HG03025 (cell line): Measurements from ENCODE around the gene SDF4.
"Not testable (repeated sequence)": the region's sequence is repeated elsewhere in the genome, so short reads cannot be mapped to it uniquely, and the experiment has no call there.

Experiments used
- ATAC-seq: cut with Tn5 transposase; IDR thresholded peaks from one replicate; pipeline ENCODE4 v1.9.1; 2021; ENCODE audit warnings: mild to moderate bottlenecking, moderate library complexity; ENCODE audit not compliant: unreplicated experiment, low FRiP score

The SDF4 gene

DNA sequence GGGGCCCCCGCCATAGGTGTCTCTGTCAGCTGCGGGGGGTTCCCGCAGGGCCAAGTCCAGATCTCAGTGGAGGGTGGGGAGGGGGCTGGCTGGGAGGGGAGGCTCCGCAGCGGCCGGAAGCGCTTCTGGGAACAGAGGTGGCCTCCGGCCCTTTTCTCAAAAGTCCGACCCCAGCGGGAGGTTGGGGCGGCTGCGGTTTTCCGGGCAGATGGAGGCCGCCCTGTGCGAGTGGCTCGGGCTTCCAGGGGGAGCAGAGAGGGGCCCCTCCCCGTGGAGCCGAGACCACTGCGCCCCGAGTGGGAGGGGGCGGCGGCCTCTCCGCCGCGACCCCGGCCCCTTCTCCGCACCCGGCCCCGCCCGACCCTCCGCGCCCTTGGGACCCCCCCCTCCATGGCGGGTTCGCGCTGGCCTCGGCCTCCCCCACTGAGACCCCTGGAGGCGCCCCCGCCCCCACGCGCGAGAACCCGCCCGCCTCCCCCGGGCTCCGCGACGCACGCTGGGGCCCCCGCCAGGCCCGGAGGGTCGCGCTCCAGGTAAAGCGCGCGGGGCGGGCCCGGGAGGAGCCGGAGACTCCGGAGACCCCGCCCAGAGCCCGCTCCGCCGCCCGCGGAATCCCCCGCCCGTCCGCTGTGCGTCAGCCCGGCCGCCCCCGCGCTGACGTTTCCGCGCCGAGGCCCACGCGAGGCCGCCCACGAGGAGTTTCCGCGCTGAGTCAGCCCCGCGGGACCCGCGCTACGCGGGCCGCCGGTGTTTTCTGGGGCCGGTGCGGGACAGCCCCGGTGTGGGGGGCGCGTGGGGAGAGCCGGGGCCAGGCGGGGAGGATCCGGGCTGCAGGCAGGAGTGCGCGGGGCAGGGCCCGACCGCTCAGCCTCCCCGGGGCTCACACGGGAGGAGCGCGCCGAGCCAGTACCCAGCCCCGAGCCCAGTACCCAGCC lies 30.7 kb downstream of the SDF4 start:
- no peak for ATAC-seq

DNA sequence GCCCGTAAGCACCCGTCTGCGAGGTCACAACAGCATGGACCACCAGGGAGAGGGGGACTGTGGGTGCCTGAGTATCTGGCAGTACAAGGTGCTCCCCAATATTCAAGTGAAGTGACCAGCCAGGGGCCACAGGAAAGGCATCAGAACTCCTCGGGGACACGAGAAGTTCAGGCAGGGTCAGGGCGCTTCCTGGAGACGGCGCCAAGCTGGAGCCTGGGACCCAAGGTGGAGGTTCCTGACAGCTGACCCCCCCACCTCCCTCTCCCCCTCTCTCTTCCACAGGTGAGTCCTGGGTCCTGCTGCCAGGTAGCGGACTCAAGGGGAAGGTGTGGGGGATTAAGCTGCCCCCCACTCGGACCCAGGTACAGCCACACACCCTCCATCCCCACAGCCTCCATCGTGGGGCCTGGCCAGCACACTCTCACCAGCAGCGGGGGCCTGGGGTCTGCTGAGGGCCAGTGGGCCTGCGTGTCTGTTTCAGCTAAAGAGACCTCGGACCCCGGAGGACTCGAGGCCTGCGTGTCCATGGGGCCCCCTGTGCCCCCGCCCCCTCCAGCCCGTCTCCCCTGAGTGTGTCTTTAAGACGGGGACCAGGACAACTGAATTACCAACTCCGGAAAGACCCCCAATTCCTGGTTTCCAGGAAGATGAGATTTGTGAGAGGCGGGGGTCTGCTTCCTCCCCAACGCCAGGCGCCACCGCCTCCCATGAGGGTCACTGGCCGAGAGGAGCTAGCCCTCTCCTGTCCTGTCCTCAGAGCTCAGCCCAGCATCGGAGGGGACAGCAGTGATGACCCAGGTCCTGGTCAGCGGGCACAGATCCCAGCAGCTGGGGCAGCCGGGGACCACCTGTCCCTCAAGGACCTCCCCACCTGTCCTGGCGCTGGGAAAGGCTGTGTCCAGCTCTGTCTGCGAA lies 31.6 kb downstream of the SDF4 start:
- ATAC-seq, result no peak

DNA sequence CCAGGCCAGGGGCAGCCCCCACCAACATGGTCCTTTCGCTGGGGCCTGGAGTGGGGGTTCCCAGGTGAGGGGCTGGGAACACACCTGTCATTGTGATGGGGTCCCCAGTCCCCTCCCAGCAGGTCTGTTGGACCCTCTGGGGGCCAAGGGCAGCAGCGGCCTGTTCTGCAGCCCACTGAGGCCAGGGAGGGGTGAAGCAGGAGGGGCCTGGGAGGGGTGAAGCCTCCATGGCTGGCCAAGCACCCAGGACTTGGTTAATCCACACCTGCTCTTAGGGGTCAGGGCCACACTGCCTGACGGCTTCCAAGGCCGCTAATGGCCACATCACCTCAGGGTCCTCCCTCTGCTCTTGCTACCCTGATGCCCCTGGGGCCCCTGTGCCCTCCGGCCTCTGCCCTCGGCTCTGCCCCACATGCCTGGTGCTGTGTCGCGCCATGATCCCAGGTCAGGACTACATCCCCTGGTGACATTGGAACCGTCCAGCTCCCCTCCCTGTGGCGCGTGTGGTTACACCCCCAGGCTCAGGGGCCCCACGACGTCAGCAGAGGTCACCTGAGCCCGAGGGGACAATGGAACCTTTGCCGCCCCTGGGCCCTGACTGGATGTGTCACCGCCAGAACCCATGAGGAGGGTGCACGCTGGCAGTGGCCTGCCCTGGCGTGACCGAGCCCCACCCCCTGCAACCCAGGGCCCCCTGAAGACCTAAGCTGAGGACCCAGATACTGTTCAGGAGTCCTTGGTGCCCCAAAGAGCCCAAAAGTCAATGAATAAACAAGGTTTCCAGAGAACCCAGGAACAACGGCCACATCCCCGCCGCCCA lies 32.5 kb downstream of the SDF4 start:
- no peak for ATAC-seq

DNA sequence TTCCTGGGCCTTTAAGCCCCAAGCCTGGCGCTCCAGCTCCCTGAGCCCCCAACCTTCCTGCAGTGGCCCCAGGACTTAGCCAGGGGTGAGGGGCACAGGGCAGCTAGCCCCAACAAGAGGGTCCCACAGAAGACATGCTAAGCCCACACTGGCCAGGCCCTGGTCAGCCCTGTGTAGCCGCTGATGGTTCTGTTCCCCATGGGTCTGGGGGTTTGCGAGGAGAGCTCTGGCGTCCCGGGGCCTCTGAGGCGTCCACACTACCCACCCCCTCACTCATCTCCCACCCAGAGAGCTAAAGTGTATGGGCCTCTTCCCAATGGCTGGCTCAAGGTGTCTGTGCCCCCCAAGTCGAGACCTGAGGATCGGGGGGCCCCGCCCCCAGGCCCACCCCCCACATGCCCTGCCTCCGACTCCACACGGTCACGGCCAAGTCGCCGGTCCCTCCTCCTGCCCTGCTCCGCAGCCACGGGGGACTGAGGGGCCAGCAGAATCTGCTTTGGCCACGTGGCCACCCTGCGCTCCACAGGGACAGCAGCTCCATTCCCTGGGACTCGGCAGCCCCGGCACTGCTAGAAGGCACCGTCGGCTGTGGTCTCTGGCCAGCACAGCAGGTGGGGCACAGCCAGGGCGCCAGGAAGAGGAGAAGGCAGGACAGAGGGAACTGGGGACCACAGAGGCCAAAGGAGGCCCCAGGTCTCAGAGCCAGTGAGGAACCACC lies 33.2 kb downstream of the SDF4 start:
- no peak for ATAC-seq

DNA sequence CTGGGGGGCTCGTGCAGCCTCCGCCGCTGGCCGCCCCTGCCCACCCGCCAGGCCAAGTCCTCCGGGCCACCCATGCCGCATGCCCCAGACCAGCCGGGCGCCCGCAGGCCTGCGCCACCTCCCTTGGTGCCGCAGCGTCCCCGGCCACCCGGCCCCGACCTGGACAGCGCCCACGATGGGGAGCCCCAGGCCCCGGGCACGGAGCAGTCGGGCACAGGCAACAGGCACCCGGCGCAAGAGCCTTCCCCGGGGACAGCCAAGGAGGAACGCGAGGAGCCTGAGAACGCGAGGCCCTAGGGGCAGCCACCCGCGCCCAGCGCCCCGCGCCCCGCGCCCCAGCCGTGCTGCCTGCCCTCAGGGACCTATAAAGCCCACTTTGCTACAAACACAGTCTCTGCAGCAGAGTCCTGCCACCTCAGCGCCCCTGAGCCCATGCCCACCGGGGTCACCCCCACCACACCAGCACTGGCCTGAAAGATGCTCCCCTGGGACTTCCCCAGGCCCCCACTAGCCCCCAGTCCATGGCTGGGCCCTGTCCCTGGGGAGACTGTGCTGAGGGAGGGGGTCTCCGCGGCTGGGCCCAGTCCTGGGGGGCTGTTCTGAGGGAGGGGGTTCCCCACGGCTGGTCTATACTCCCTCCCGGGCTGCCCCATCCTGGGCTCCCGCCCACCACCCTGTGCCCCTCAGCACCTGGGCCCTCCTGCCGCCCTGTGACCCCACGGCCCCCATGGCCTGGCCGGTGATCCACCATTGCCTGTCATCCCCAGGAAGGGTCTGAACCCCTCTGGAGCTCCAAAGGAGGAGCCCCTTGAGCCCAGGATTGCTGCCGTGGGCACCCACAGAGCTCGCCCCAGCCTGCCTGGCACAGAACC lies 34.0 kb downstream of the SDF4 start:
- ATAC-seq, result no peak

DNA sequence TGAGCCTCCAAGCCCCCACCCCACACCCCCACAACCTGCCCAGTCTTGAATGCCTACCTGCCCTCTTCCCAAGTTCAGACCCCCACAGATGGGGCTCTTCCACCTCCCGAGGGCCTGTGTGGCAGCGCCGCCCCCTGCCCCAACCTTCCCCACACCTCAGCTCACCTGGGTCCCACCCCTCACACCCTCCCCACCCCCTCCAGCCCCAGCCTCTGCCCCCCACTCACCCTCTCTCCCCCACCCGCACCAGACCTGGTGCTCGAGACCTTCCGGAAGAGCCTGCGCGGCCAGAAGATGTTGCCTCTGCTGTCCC lies 34.7 kb downstream of the SDF4 start:
- no peak for ATAC-seq

DNA sequence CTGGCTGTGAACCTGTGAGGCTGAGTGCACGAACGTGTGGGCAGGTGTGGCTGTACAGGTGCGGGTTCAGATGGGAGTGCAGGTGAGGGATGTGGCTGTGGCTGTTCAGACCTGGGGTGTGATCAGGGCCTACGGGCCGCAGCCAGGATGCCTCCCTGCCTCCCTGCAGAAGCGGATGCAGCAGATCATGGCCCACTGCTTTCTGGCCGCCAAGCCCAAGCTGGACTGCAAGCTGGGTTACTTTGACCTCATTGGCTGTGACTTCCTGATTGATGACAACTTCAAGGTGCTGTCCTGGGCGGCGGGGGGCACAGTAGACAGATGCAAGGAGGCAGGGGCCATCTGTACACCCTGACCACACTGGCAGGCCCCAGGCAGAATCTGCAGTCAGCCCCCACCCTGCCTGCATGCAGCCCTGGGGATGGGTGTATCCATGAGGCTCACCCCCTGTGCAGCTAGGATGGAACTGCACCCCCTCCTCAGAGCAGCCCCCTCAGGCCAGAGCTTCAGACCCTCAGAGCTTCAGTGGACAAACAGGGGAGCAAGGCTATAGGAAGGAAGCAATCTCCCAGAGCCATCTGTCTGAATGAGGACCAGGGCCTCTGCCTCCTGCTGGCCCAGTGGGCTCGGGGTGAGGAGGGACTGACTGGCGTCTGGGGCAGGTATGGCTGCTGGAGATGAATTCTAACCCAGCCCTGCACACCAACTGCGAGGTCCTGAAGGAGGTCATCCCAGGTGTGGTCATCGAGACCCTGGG lies 35.2 kb downstream of the SDF4 start:
- no peak for ATAC-seq

DNA sequence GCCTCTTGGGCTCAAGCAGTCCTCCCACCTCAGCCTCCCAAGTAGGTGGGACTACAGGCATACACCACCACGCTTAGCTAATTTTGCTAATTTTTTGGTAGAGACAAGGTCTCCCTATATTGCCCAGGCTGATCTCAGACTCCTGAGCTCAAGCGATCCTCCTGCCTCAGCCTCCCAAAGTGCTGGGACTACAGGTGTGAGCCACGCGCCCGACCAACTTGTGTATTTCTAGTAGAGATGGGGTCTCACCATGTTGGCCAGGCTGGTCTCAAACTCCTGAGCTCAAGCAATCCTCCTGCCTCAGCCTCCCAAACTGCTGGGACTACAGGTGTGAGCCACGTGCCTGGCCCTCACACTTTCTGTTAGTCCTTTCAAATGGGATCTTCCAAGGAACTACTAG lies 36.1 kb downstream of the SDF4 start:
- not testable (repeated sequence) for ATAC-seq

DNA sequence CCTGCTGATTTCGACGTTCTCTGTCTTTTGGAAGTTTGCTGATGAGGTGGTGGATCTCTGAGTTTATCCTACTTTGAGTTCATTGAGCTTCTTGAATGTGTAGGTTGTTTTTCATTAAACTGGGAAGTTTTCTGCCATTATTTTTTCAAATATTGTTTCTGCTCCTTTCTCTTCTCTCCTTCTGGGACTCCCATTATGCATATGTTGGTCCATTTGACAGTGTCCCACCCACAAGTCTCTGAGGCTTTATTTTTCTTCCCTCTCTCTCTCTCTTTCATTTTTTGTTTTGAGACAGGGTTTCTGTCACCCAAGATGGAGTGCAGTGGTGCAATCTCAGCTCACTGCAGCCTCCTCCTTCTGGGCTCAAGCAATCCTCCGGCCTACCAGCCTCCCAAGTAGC lies 37.1 kb downstream of the SDF4 start:
- no peak for ATAC-seq

DNA sequence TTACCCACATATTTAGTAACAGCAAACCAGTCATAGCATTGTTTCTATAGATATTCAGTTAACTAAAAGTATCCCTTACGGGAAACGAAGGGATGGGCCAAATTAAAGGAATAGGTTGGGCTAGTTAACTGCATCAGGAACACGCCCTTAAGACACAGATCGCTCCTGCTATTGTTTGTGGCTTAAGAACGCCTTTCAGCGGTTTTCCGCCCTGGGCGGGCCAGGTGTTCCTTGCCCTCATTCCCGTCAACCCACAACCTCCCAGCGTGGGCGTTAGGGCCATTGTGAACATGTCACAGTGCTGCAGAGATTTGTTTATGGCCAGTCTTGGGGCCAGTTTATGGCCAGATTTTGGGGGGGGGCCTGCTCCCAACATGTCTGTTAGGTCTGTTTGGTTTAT lies 40.1 kb downstream of the SDF4 start:
- ATAC-seq, result no peak

DNA sequence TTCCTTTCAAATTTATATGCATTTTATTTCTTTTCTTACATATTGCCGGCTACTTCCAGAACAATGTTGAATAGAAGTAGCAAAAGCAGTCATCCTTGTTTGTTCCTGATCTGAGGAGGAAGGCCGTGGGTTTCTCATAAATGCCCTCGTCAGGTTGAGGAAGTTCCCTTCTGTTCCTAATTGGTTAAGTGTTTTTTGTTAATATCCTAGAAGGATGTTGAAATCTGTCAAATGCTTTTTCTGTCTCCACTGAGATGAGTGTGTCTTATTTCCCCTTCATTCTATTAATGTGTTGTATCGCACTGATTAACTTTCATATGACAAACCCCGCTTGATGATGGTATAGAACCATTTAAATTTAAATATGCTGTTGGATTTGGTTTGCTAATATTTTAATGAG lies 42.7 kb downstream of the SDF4 start:
- no peak for ATAC-seq

DNA sequence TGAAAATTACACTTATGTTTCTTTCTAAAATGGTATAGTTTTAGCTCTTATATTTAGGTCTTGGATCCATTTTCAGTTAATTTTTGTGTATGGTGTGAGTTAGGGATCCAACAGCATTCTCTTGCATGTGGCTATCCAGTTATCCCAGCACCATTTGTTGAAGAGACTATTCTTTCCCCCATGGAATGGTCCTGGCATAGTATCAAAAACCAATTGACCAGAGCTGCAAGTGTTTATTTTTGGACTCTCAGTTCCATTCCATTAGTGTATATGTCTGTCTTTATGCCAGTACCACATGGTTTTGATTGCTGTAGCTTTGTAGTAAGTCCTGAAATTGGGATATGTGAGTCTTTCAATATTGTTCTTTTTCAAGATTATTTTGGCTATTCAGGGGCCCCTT lies 43.9 kb downstream of the SDF4 start:
- ATAC-seq, result no peak

DNA sequence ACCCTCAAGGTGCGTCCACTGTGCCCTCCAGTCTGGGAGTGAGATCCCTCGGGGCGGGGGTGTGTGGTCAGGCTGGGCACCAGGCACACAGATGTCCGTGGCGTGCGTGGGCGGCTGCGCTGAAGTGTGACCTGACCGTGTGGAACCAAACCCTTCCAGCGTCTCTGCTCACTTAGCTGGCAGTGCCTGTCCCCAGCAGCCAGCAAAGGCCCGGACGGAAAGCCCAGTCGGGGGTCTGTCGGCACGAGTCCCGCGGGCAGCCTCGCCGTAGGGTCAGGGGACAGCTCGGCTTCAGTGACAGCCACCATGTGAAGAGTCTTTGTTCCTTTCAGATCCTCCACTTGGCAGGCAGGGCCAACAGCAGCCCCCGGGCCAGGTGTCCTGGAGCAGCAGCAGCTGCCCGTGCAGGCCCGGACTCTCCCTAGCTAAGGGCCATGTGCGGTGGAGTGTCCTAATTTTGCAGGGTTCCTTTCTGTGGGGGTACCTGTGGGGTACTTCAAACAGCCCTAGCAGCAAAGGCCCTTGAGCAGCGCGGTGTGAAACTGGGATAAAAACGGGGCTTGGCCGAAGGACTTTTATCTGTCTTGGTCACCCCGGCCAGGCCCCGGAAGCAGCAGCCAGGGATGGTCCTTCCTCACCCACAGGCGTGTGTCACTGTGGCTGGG lies 46.6 kb downstream of the SDF4 start:
- ATAC-seq, result no peak

DNA sequence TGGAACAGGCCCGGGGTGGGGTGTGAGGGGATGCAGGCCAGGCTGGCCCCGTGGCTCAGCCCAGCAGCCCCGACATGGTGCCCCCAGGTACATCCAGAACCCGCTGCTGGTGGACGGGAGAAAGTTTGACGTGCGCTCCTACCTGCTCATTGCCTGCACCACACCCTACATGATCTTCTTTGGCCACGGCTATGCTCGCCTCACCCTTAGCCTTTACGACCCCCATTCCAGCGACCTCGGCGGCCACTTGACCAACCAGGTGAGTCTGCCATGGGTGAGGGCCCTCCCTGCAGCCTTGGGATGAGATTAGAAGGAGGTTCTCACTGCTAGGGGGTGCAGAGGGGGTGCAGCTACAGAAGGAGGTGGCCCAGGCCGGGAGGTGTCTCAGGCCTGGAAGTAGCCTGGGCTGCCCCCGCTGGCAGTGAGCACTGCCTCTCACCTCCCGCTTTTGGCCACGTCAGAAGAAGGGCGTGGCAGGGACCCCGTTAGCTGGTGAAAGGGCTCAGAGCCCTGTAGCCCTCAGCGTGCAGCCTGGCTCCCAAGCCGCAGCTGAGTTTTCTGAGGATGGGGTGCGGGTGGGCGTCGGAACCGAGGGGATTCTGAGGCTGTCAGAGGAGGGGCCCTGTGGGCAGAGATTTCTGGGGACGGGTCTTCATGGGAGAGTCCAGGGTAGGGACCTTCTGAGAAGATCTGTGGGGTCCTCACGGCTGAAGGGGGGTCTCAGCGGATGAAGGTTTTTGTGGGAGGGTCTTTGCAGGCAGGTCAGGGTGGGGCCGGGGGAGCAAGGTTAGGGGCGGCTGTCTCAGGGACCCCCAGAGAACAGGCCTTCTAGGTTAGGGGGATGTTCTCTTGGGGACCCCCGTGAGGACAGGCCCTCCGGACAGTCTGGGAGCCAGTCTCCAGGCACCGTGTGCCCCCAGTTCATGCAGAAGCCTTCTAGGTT lies 47.7 kb downstream of the SDF4 start:
- ATAC-seq, result no peak

DNA sequence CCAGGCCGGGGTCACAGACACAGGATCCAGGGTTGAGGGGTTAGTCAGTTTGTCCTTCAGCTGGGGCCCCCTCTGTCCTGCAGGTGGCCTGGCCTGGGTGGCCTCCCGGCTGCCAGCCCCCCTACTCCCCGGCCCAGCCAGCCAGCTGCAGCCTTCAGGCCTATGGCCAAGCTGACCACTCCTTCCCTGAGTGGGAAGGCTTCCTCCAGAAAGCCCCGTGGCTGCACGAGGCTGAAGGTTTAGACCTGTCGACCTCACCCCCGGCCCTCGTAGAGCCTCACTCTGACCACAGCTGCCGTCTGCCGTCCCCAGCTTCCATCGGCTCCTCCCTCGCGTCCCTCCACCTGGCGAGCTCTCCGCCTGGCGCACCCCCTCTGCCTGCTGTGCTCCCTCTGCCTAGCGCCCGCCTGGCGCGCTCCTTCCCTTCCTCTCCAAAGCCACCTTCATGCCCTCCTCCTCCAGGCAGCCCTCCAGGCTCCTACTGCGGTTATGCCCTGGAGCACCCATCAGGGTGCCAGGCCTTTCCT lies 48.5 kb downstream of the SDF4 start:
- no peak for ATAC-seq

DNA sequence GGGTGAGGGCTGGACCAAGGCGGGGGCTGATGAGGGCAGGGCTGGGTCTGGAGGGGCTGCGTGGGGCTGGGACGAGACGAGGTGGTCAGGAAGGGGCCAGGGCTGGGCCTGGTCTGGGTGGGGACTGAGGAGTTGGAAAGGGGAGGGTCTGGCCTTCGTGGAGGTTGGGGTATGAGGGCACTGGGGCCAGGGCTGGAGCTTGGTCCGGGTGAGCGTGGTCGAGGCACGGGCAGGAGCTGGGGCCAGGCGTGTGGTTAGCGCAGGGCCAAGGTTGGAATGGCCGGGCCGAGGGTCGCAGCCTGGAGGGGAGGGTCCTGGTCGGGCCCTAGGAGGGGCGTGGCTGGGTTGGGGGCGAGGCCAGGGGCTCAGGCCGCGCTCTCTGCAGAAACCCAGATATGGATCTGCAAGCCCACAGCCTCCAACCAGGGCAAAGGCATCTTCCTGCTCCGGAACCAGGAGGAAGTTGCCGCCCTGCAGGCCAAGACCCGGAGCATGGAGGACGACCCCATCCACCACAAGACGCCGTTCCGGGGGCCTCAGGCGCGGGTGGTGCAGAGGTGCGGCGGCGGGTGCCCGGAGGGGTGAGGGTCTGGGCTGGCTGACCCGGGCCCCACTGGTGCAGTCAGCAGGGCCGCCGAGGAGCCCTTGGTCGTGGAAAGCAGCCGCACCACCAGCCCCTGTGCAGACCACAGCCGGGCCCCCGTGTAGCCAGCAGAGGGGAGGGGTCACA lies 49.1 kb downstream of the SDF4 start:
- ATAC-seq, result no peak
